B cell (primary cell): ENCODE results near the gene CDT1. TPM values are rescaled to one million over a fixed set of nuclear protein-coding genes. Genes with fewer than 3 reads are reported as not detected.

Source experiments
- ATAC-seq: fragments of 200-7000 bp; cut with Tn5 transposase; one replicate; pipeline ENCODE4 v1.10.0; 2021; ENCODE audit warnings: low read depth, mild to moderate bottlenecking, moderate number of reproducible peaks, moderate library complexity
- CTCF ChIA-PET: fragments of 350-600 bp; sonication (Branson Sonifier 250); formaldehyde crosslinking; loops from one replicate; lab custom pipeline; 2021; ENCODE audit warnings: antibody characterized with exemption, inconsistent platforms; lab: Charles Lee
- POLR2A ChIA-PET: fragments of 350-600 bp; sonication (Branson Sonifier 250); formaldehyde crosslinking; loops from one replicate; lab custom pipeline; 2021; ENCODE audit warnings: antibody characterized with exemption; lab: Charles Lee
- DNase-seq: peaks from one replicate; pipeline ENCODE4 v3.0.0; 2013
- H2AFZ ChIP-seq: 2 replicates; pipeline ENCODE4 v1.6.1; 2012; ENCODE audit warnings: mild to moderate bottlenecking, low read depth, low read length; ENCODE audit not compliant: insufficient read depth, poor library complexity, severe bottlenecking
- H3K27ac ChIP-seq, 2 donors: 1 replicate in 1 of 2; 2 replicates in 1 of 2; pipeline ENCODE4 v1.5.1; 2012 to 2013; ENCODE audit warnings: low read length in 2 of 2, mild to moderate bottlenecking in 2 of 2, moderate library complexity in 1 of 2
- H3K27me3 ChIP-seq, 4 experiments: fragments of 200-600 bp in 1 of 4; sonication (generic) in 1 of 4; replicated peaks in 1 of 4; 1 replicate in 2 of 4; 2 replicates in 2 of 4; pipeline versions ENCODE4 v1.6.1 to v1.7.0; 2013 to 2016; ENCODE audit warnings: low read length in 3 of 4, mild to moderate bottlenecking in 2 of 4, mixed read lengths in 1 of 4, moderate library complexity in 1 of 4; ENCODE audit not compliant: insufficient read depth in 4 of 4, control insufficient read depth in 3 of 4; ENCODE audit errors: control extremely low read depth in 1 of 4
- H3K36me3 ChIP-seq, 2 experiments: replicated peaks in 1 of 2; 1 replicate in 1 of 2; 2 replicates in 1 of 2; pipeline versions ENCODE4 v1.6.1 to v1.7.1; 2013; ENCODE audit warnings: low read length in 1 of 2; ENCODE audit not compliant: insufficient read depth in 2 of 2, control insufficient read depth in 1 of 2; ENCODE audit errors: control extremely low read depth in 1 of 2, extremely low read depth in 1 of 2
- H3K4me1 ChIP-seq, 2 donors: fragments of 200-600 bp in 1 of 2; sonication (generic) in 1 of 2; 1 replicate in 1 of 2; 2 replicates in 1 of 2; pipeline versions ENCODE4 v1.5.1 to v1.6.1; 2013 to 2017; ENCODE audit warnings: low read length in 2 of 2; ENCODE audit not compliant: control insufficient read depth in 2 of 2, insufficient read depth in 2 of 2
- H3K4me2 ChIP-seq: replicated peaks from 2 replicates; pipeline ENCODE3; 2012; ENCODE audit warnings: mild to moderate bottlenecking, low read depth, low read length; ENCODE audit not compliant: poor library complexity, severe bottlenecking
- H3K4me3 ChIP-seq, 5 experiments: fragments of 200-600 bp in 1 of 5; sonication (generic) in 1 of 5; 1 replicate in 3 of 5; 2 replicates in 2 of 5; pipeline versions ENCODE4 v1.5.1 to v1.7.0; 2011 to 2016; ENCODE audit warnings: low read length in 4 of 5, mild to moderate bottlenecking in 4 of 5, low read depth in 2 of 5, control low read depth in 1 of 5, moderate library complexity in 1 of 5; ENCODE audit not compliant: insufficient read depth in 1 of 5; ENCODE audit errors: control extremely low read depth in 1 of 5, extremely low read depth in 1 of 5
- H3K79me2 ChIP-seq: fragments of 200-600 bp; sonication (generic); one replicate; pipeline ENCODE4 v1.6.0; 2016; ENCODE audit warnings: low read length; ENCODE audit not compliant: control insufficient read depth, insufficient read depth
- H3K9ac ChIP-seq: fragments of 200-600 bp; sonication (generic); 2 replicates; pipeline ENCODE4 v1.6.1; 2017; ENCODE audit warnings: mild to moderate bottlenecking, low read length, moderate library complexity
- H3K9me3 ChIP-seq, 3 donors: one replicate each; pipeline versions ENCODE4 v1.6.1 to v1.7.1; 2013; ENCODE audit warnings: low read length in 2 of 3; ENCODE audit not compliant: control insufficient read depth in 2 of 3, insufficient read depth in 1 of 3; ENCODE audit errors: control extremely low read depth in 1 of 3
- H4K20me1 ChIP-seq: 2 replicates; pipeline ENCODE4 v1.6.0; 2012; ENCODE audit warnings: mild to moderate bottlenecking, low read length; ENCODE audit not compliant: insufficient read depth, control insufficient read depth, poor library complexity, severe bottlenecking
- H3K27ac Mint-ChIP-seq: one replicate; pipeline ENCODE4 v1.8.0; 2021; ENCODE audit warnings: mixed read lengths
- H3K27me3 Mint-ChIP-seq: one replicate; pipeline ENCODE4 v1.8.0; 2021; ENCODE audit warnings: mixed read lengths
- H3K4me1 Mint-ChIP-seq: one replicate; pipeline ENCODE4 v1.8.0; 2021; ENCODE audit warnings: mixed read lengths
- H3K4me3 Mint-ChIP-seq: one replicate; pipeline ENCODE4 v1.8.0; 2021; ENCODE audit warnings: mixed read lengths
- H3K9me3 Mint-ChIP-seq: one replicate; pipeline ENCODE4 v1.8.0; 2022; ENCODE audit warnings: mixed read lengths; ENCODE audit not compliant: insufficient read depth
- EZH2 ChIP-seq: IDR thresholded peaks from 2 replicates; pipeline ENCODE4 v1.6.1; 2012; ENCODE audit warnings: borderline replicate concordance, low read depth, mild to moderate bottlenecking, moderate library complexity, low read length; ENCODE audit not compliant: insufficient read depth, poor library complexity, severe bottlenecking
- WGBS: methylation state at CpG from one replicate; pipeline ENCODE4 v1.1.5; 2013; ENCODE audit warnings: missing lambda C conversion rate; ENCODE audit not compliant: insufficient coverage; 5-methylcytosine and 5-hydroxymethylcytosine counted together
- intact Hi-C: fragments of 100-400 bp; cut with micrococcal nuclease; formaldehyde crosslinking; loops from one replicate; pipeline ENCODE4 v1.10.0; 2022
- polyA plus RNA-seq: library from polyadenylated mRNA; depleted of rRNA; stranded (reverse); fragments of >200 nt; gene quantifications from 2 replicates; pipeline ENCODE4 v1.2.3, GENCODE V29; 2012
- total RNA-seq, 2 donors: library from RNA; stranded (reverse); fragments of 120-200 nt in 1 of 2; gene quantifications; 1 replicate in 1 of 2; 2 replicates in 1 of 2; pipeline versions ENCODE4 v1.2.3 to v1.2.4, GENCODE V29; 2013 to 2022
- TF ChIP-seq, protein P1 (sequence below): fragments of 200-600 bp; IDR thresholded peaks from one replicate; pipeline ENCODE4 v1.8.0; 2022; ENCODE audit warnings: antibody characterized with exemption, mild to moderate bottlenecking

Gene CDT1
- total and polyA plus RNA-seq, 2 donors (not counting 1 experiment from before 2014, with no cell fraction given), result 0.27 to 0.36 TPM

DNA sequence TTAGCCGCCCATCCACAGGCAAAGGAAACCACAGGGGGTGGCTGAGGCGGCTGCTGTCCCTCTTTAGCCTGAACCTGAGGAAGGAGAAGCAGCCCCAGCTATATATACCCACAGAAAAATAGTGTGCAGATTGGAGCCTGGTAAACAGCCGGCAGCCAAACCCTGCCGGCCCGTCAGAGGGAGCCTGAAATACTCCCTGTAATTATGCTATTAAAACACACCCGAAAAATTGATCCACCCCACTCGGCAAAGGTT is 25.4 kb upstream of the CDT1 start:
- Histone ChIP-seq H3K36me3 (peaks cover 0 to 10% of the 10 kb centered on the region in 2 experiments), H3K4me3 (no peak overlapping the region), H3K27me3 (no peaks in the 10 kb centered on the region), H3K4me2 (peak overlapping the region; percentile 38), H3K79me2 (peaks cover 76% of the 10 kb centered on the region), H3K9me3 (no peaks in the 10 kb centered on the region), H3K27ac (no peak overlapping the region), H3K9ac (no peak overlapping the region), H2AFZ (no peak overlapping the region), H4K20me1 (peaks cover 81% of the 10 kb centered on the region), H3K4me1 (peaks cover 41 to 57% of the 10 kb centered on the region in 2 donors)
- intact Hi-C loops, result no loop called here
- ATAC-seq, result no peak
- ChIA-PET POLR2A (no interaction called here), CTCF (interaction anchor here (0.9 kb wide), 2 partner anchors 35 to 41 kb away, joined by 3 to 4 read pairs; no protein-coding TSS in a partner anchor)
- no peak for TF ChIP-seq EZH2
- TF ChIP-seq, protein P1, sequence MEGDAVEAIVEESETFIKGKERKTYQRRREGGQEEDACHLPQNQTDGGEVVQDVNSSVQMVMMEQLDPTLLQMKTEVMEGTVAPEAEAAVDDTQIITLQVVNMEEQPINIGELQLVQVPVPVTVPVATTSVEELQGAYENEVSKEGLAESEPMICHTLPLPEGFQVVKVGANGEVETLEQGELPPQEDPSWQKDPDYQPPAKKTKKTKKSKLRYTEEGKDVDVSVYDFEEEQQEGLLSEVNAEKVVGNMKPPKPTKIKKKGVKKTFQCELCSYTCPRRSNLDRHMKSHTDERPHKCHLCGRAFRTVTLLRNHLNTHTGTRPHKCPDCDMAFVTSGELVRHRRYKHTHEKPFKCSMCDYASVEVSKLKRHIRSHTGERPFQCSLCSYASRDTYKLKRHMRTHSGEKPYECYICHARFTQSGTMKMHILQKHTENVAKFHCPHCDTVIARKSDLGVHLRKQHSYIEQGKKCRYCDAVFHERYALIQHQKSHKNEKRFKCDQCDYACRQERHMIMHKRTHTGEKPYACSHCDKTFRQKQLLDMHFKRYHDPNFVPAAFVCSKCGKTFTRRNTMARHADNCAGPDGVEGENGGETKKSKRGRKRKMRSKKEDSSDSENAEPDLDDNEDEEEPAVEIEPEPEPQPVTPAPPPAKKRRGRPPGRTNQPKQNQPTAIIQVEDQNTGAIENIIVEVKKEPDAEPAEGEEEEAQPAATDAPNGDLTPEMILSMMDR, result no peak
- Mint-ChIP-seq H3K27ac (peak overlapping the region; percentile 33), H3K4me3 (no peak overlapping the region), H3K27me3 (no peaks in the 10 kb centered on the region), H3K9me3 (no peaks in the 10 kb centered on the region), H3K4me1 (peaks cover 50% of the 10 kb centered on the region)
- 18% methylated on average over 7 of the region's 7 CpGs for WGBS
- DNase-seq, result no peak

DNA sequence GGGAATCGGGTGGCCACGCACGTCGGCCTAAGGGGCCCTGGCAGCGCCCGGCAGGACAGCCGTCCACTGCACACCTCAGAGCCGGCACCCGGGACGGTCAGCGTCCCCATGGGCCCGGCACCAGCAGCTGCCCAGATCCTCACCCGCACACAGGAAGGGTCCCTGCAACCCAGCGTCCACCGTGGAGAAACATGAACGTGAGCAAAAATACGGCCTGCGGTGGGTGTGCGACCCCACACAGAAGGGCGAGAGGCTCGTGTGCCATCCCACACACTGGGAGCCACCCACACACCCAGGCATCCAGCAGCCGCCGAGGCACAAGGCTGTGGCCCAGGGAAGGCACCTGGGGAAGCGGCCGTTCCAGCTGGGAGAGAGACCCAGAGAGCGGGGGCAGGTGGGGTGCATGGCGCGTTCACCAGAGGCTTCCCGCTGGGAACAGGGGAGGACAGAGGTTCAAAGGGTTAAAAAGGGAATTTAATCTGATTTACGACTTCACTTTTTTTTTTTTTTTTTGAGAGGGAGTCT is 25.0 kb upstream of the CDT1 start:
- peak overlapping the region; percentile 33 for H3K27ac Mint-ChIP-seq
- H3K9me3 ChIP-seq, result no peaks in the 10 kb centered on the region
- no peaks in the 10 kb centered on the region for H3K27me3 Mint-ChIP-seq
- ATAC-seq (no peak), DNase-seq (no peak)
- H3K4me2 ChIP-seq, result peak overlapping the region; percentile 38
- no peak overlapping the region for H2AFZ ChIP-seq
- TF ChIP-seq, protein P1, result no peak
- no peak for TF ChIP-seq EZH2
- H3K27me3 ChIP-seq, result no peaks in the 10 kb centered on the region
- no peak overlapping the region for H3K4me3 Mint-ChIP-seq
- H3K4me3 ChIP-seq, result no peak overlapping the region
- H3K4me1 Mint-ChIP-seq, result peaks cover 54% of the 10 kb centered on the region
- peaks cover 72% of the 10 kb centered on the region for H3K79me2 ChIP-seq
- POLR2A ChIA-PET, result no interaction called here
- H3K9ac ChIP-seq, result no peak overlapping the region
- intact Hi-C loops, result no loop called here
- H3K27ac ChIP-seq, result no peak overlapping the region
- H3K4me1 ChIP-seq, result peaks cover 45 to 61% of the 10 kb centered on the region in 2 donors
- H3K9me3 Mint-ChIP-seq, result no peaks in the 10 kb centered on the region
- CTCF ChIA-PET, result interaction anchor here (0.6 to 9.9 kb wide), 4 partner anchors 9 to 389 kb away, joined by 3 to 138 read pairs (median 36); no protein-coding TSS in a partner anchor
- H4K20me1 ChIP-seq, result peaks cover 77% of the 10 kb centered on the region
- WGBS, result 84% methylated on average over 24 of the region's 30 CpGs
- peaks cover 0 to 10% of the 10 kb centered on the region in 2 experiments for H3K36me3 ChIP-seq
